KG1 (cell line): ENCODE data around the gene PCDHB5.
"Not testable (repeated sequence)": the region's sequence is repeated elsewhere in the genome, so short reads cannot be mapped to it uniquely, and the experiment has no call there.

Experiments used
- DNase-seq: peaks from one replicate; lab custom pipeline; 2025; lab: John Stamatoyannopoulos, UW

PCDHB5 gene

GRCh38 chr5:141152096-141152495, 17.1 kb downstream of the PCDHB5 start:
- DNase-seq: not testable (repeated sequence)

GRCh38 chr5:141155540-141156374, 20.8 kb downstream of the PCDHB5 start:
- no peak for DNase-seq

- not testable (repeated sequence) for DNase-seq
Measured at GRCh38 chr5:141157356-141157755, 22.4 kb downstream of the PCDHB5 start.

DNA sequence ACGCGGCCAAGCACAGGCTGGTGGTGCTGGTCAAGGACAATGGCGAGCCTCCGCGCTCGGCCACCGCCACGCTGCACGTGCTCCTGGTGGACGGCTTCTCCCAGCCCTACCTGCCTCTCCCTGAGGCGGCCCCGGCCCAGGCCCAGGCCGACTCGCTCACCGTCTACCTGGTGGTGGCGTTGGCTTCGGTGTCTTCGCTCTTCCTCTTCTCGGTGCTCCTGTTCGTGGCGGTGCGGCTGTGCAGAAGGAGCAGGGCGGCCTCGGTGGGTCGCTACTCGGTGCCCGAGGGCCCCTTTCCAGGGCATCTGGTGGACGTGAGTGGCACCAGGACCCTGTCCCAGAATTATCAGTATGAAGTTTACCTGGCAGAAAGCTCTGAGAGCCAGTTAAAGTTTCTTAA, 22.9 kb downstream of the PCDHB5 start:
- DNase-seq: not testable (repeated sequence)

DNA sequence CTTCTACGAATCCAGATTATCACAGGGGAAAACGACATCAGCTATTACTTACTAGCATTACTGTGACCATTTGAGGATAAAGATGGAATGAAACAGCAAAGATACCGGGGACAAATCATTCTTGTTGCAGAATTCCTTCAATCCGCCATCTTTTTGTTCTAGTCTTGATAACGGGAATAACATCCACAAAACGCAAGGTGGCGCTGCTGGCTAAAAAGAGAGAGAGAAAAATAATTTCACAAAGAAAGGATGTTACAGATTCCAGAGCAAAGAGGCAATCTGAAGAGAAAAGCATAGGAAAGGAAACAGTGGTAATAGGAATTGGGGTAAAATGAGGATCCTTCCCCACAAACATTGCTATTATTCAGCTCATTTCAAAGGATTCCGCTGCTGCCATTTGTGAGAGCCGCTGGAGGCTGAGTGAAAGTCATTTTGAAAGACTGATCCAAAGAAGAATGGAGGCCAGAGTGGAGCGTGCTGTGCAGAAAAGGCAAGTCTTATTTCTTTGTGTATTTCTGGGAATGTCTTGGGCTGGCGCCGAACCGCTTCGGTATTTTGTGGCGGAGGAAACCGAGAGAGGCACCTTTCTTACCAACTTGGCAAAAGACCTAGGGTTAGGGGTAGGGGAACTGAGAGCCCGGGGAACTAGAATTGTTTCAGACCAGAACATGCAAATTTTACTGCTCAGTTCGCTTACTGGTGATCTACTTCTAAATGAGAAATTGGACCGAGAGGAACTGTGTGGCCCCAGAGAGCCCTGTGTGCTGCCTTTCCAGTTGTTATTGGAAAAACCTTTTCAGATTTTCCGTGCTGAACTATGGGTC, 37.6 kb downstream of the PCDHB5 start, which contains the start of gene PCDHB7:
TSS of gene PCDHB7 (plus strand) at position 264 of the 824 bp plus-strand sequence. CDS start at position 456, 192 bp downstream.
- no peak for DNase-seq

- DNase-seq: not testable (repeated sequence)
Measured at GRCh38 chr5:141174291-141175104, 39.5 kb downstream of the PCDHB5 start.

- no peak for DNase-seq
Measured at GRCh38 chr5:141175933-141176332, 40.9 kb downstream of the PCDHB5 start.

GRCh38 chr5:141177577-141178191, 42.7 kb downstream of the PCDHB5 start, which contains the start of gene PCDHB8:
Gene PCDHB8, plus strand, starts transcription at chr5:141177790. Its CDS starts 245 bp downstream, at chr5:141178035.
- DNase-seq: not testable (repeated sequence)

DNA sequence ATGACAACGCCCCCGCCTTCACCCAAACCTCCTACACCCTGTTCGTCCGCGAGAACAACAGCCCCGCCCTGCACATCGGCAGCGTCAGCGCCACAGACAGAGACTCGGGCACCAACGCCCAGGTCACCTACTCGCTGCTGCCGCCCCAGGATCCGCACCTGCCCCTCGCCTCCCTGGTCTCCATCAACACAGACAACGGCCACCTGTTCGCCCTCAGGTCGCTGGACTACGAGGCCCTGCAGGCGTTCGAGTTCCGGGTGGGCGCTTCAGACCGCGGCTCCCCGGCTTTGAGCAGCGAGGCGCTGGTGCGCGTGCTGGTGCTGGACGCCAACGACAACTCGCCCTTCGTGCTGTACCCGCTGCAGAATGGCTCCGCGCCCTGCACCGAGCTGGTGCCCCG, 44.4 kb downstream of the PCDHB5 start:
- DNase-seq: not testable (repeated sequence)

GRCh38 chr5:141179876-141180275, 44.9 kb downstream of the PCDHB5 start:
- not testable (repeated sequence) for DNase-seq

GRCh38 chr5:141180313-141180712, 45.3 kb downstream of the PCDHB5 start:
- DNase-seq: no peak

DNA sequence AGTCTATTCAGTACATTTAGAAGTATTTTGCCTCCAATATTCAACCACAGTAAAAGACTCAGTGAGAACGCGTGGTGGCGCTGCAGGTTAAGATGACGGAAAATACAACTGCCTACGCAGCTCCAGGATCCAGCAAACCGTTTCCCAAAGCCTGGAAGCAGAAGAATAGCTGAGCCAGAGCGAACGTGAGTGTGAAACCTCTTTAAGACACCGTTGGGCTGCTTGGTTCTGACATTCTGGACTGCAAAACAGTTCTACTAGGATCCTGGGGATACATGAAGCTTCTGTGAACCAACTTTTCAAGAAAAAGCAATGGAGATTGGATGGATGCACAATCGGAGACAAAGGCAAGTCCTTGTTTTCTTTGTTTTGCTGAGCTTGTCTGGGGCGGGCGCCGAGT, 47.2 kb downstream of the PCDHB5 start, which contains the start of gene PCDHB16:
TSS of gene PCDHB16 (plus strand) at position 140 of the 400 bp plus-strand sequence. CDS start at position 313, 173 bp downstream.
- DNase-seq: no peak

DNA sequence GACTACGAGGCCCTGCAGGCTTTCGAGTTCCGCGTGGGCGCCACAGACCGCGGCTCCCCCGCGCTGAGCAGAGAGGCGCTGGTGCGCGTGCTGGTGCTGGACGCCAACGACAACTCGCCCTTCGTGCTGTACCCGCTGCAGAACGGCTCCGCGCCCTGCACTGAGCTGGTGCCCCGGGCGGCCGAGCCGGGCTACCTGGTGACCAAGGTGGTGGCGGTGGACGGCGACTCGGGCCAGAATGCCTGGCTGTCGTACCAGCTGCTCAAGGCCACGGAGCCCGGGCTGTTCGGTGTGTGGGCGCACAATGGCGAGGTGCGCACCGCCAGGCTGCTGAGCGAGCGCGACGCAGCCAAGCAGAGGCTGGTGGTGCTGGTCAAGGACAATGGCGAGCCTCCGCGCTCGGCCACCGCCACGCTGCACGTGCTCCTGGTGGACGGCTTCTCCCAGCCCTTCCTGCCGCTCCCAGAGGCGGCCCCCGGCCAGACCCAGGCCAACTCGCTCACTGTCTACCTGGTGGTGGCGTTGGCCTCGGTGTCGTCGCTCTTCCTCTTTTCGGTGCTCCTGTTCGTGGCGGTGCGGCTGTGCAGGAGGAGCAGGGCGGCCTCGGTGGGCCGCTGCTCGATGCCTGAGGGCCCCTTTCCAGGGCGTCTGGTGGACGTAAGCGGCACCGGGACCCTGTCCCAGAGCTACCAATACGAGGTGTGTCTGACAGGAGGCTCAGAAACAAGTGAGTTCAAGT, 49.3 kb downstream of the PCDHB5 start:
- not testable (repeated sequence) for DNase-seq

GRCh38 chr5:141186897-141187512, 52.0 kb downstream of the PCDHB5 start, which contains the start of gene PCDHB9:
Gene PCDHB9, plus strand, starts transcription at chr5:141187161. Its CDS starts 158 bp downstream, at chr5:141187319.
- no peak for DNase-seq
